OCI-LY7 (cell line): ENCODE results near the gene PDE5A. TPM values are rescaled to one million over a fixed set of nuclear protein-coding genes. Genes with fewer than 3 reads are reported as not detected.

Source experiments
- BruUV-seq: library from RNA; stranded (reverse); fragments of 400-500 nt; replicated peaks from 2 replicates; lab custom pipeline; 2021; lab: Mats Ljungman, UMichigan
- CTCF ChIA-PET: fragments of 300-600 bp; sonication (Branson Sonifier 250); formaldehyde crosslinking; loops from one replicate; lab custom pipeline; 2022; ENCODE audit warnings: antibody characterized with exemption; ENCODE audit not compliant: unreplicated experiment; lab: Charles Lee
- POLR2A ChIA-PET: fragments of 300-600 bp; sonication (Branson Sonifier 250); formaldehyde crosslinking; loops from one replicate; lab custom pipeline; 2022; ENCODE audit warnings: antibody characterized with exemption; lab: Charles Lee
- DNase-seq: peaks from one replicate; pipeline ENCODE4 v3.0.0-alpha.2; 2015; ENCODE audit warnings: low spot score
- H2AFZ ChIP-seq: fragments of 200-600 bp; sonication (generic), shearing (Covaris generic); 2 replicates; pipeline ENCODE4 v1.6.1; 2014; ENCODE audit warnings: mild to moderate bottlenecking, antibody characterized with exemption, low read length, moderate library complexity
- H3K27ac ChIP-seq: fragments of 200-600 bp; sonication (generic); 2 replicates; pipeline ENCODE4 v1.5.1; 2014; ENCODE audit warnings: mixed run types, low read depth, mild to moderate bottlenecking, moderate library complexity, low read length, inconsistent platforms; ENCODE audit not compliant: poor library complexity, severe bottlenecking
- H3K36me3 ChIP-seq: fragments of 200-600 bp; sonication (generic); 2 replicates; pipeline ENCODE4 v1.6.1; 2014; ENCODE audit warnings: mild to moderate bottlenecking, antibody characterized with exemption, low read length, moderate library complexity, mixed read lengths; ENCODE audit not compliant: insufficient read depth
- H3K4me1 ChIP-seq: fragments of 200-600 bp; sonication (generic); 2 replicates; pipeline ENCODE4 v1.5.1; 2014; ENCODE audit warnings: mild to moderate bottlenecking, low read length; ENCODE audit not compliant: insufficient read depth, poor library complexity, severe bottlenecking
- H3K4me2 ChIP-seq: fragments of 200-600 bp; sonication (generic); 2 replicates; pipeline ENCODE4 v1.6.1; 2014; ENCODE audit warnings: mild to moderate bottlenecking, low read length
- H3K4me3 ChIP-seq: fragments of 200-600 bp; sonication (generic); 2 replicates; pipeline ENCODE4 v1.5.1; 2014; ENCODE audit warnings: mild to moderate bottlenecking, low read depth, low read length; ENCODE audit not compliant: poor library complexity, severe bottlenecking
- H3K79me2 ChIP-seq: fragments of 200-600 bp; sonication (generic); 2 replicates; pipeline ENCODE4 v1.6.1; 2016; ENCODE audit warnings: low read depth, mild to moderate bottlenecking, low read length, moderate library complexity, mixed read lengths; ENCODE audit not compliant: insufficient read depth
- H3K9me2 ChIP-seq: fragments of 200-600 bp; sonication (generic); 2 replicates; pipeline ENCODE4 v1.6.1; 2016; ENCODE audit warnings: mild to moderate bottlenecking, low read length, mixed read lengths; ENCODE audit not compliant: insufficient read depth
- H3K9me3 ChIP-seq: fragments of 200-600 bp; sonication (generic); 2 replicates; pipeline ENCODE4 v1.6.1; 2014; ENCODE audit warnings: mild to moderate bottlenecking, mixed run types, low read length, mixed read lengths
- H4K20me1 ChIP-seq: fragments of 200-600 bp; sonication (generic); 2 replicates; pipeline ENCODE4 v1.6.1; 2014; ENCODE audit warnings: mild to moderate bottlenecking, antibody characterized with exemption, low read length, moderate library complexity, mixed read lengths; ENCODE audit not compliant: insufficient read depth
- CTCF ChIP-seq: fragments of 200-600 bp; sonication (generic); conservative IDR thresholded peaks from 2 replicates; pipeline ENCODE4 v1.5.1; 2014; ENCODE audit warnings: mild to moderate bottlenecking, antibody characterized with exemption, low read length, moderate library complexity, mixed read lengths
- EZH2phosphoT487 ChIP-seq: fragments of 200-600 bp; sonication (generic); IDR thresholded peaks from 2 replicates; pipeline ENCODE4 v1.6.1; 2018; ENCODE audit warnings: low read depth, borderline replicate concordance, mild to moderate bottlenecking, mixed run types, antibody characterized with exemption, low read length, moderate library complexity, mixed read lengths
- intact Hi-C: fragments of 100-400 bp; cut with micrococcal nuclease; formaldehyde crosslinking; loops from one replicate; pipeline ENCODE4 v1.10.0; 2022; ENCODE audit not compliant: unreplicated experiment
- total RNA-seq, 2 experiments: library from RNA; depleted of rRNA in 1 of 2; stranded (reverse); fragments of >200 nt in 1 of 2; shearing (Covaris generic) in 1 of 2; gene quantifications; 2 replicates each; pipeline ENCODE4 v1.2.3, GENCODE V29; 2014 to 2022

Gene PDE5A
- total RNA-seq, 2 experiments from 2014 or later: 0.22 to 1.4 TPM

- CTCF ChIA-PET: no interaction called here
- H3K79me2 ChIP-seq: no peaks in the 10 kb centered on the region
- TF ChIP-seq CTCF (no peak), EZH2phosphoT487 (no peak)
- no peak overlapping the region for H3K4me2 ChIP-seq
- no peaks in the 10 kb centered on the region for H3K36me3 ChIP-seq
- H3K9me3 ChIP-seq: no peaks in the 10 kb centered on the region
- no peak for DNase-seq
- intact Hi-C loops: no loop called here
- no peak overlapping the region for H3K4me3 ChIP-seq
- POLR2A ChIA-PET: no interaction called here
- no peak overlapping the region for H2AFZ ChIP-seq
- no peaks in the 10 kb centered on the region for H3K9me2 ChIP-seq
- H3K4me1 ChIP-seq: no peaks in the 10 kb centered on the region
- no peaks in the 10 kb centered on the region for H4K20me1 ChIP-seq
- H3K27ac ChIP-seq: no peak overlapping the region
- no TSS peak for BruUV-seq
Observed at GRCh38 chr4:119506806-119507205, 121.8 kb downstream of the PDE5A start.

- intact Hi-C loops: no loop called here
- Histone ChIP-seq H3K9me2 (no peaks in the 10 kb centered on the region), H3K4me1 (no peaks in the 10 kb centered on the region), H3K9me3 (no peaks in the 10 kb centered on the region), H3K4me3 (no peak overlapping the region), H3K36me3 (peaks cover 15% of the 10 kb centered on the region), H2AFZ (no peak overlapping the region), H4K20me1 (no peaks in the 10 kb centered on the region), H3K27ac (no peak overlapping the region), H3K79me2 (no peaks in the 10 kb centered on the region), H3K4me2 (no peak overlapping the region)
- DNase-seq: no peak
- TF ChIP-seq EZH2phosphoT487: no peak
- no peak for TF ChIP-seq CTCF
- BruUV-seq: no TSS peak
- CTCF ChIA-PET: no interaction called here
- POLR2A ChIA-PET: interaction anchor here (1.0 kb wide), 1 partner anchor 15 kb away, joined by 3 read pairs; no protein-coding TSS in a partner anchor
Observed at GRCh38 chr4:119504616-119505015, 124.0 kb downstream of the PDE5A start.

GRCh38 chr4:119501740-119502139 is 126.9 kb downstream of the PDE5A start:
- TF ChIP-seq EZH2phosphoT487 (no peak), CTCF (no peak)
- H2AFZ ChIP-seq: no peak overlapping the region
- BruUV-seq: no TSS peak
- no peak for DNase-seq
- H3K36me3 ChIP-seq: peaks cover 44% of the 10 kb centered on the region
- CTCF ChIA-PET: no interaction called here
- POLR2A ChIA-PET: no interaction called here
- no peak overlapping the region for H3K4me3 ChIP-seq
- H3K4me1 ChIP-seq: no peaks in the 10 kb centered on the region
- no peak overlapping the region for H3K4me2 ChIP-seq
- no peaks in the 10 kb centered on the region for H4K20me1 ChIP-seq
- H3K9me3 ChIP-seq: no peaks in the 10 kb centered on the region
- intact Hi-C loops: no loop called here
- H3K27ac ChIP-seq: no peak overlapping the region
- H3K9me2 ChIP-seq: no peaks in the 10 kb centered on the region
- no peaks in the 10 kb centered on the region for H3K79me2 ChIP-seq
